Measurements from ENCODE around the gene NTRK3. TPM values are rescaled to one million over a fixed set of nuclear protein-coding genes. Genes with fewer than 3 reads are reported as not detected.

NTRK3 gene
- total and polyA plus RNA-seq, 12 donors: 0.45 to 5.6 (median 2.3) TPM

DNA sequence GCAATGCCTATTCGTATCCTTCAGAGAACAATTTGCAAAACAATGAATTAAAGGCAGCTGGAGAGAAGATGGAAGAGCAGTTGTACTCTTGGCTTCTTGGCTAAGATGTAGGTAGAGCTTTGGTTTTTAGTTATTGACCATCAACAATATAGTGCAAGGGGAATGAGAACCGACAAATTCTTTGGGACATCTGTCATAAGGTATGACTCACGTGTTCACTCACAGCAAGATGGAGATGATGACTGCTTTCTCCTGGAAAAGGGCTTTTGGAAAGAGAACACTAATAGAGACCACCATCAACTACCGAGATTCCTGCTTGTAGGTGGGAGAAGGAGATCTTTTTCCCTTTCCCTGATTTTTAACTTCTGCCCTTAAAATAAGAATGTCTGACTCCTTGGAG lies 234.9 kb downstream of the NTRK3 start:
- Histone ChIP-seq H3K4me3 (no peak overlapping the region), H3K27me3 (peaks cover 0 to 8% (median 0%) of the 10 kb centered on the region in 7 donors), H3K9me3 (no peaks in the 10 kb centered on the region), H3K36me3 (no peaks in the 10 kb centered on the region), H3K4me1 (no peaks in the 10 kb centered on the region), H3K27ac (no peak overlapping the region)
- no peak for DNase-seq
- intact Hi-C loops (cut with DNase I): no loop called here
- TF ChIP-seq, protein P1, sequence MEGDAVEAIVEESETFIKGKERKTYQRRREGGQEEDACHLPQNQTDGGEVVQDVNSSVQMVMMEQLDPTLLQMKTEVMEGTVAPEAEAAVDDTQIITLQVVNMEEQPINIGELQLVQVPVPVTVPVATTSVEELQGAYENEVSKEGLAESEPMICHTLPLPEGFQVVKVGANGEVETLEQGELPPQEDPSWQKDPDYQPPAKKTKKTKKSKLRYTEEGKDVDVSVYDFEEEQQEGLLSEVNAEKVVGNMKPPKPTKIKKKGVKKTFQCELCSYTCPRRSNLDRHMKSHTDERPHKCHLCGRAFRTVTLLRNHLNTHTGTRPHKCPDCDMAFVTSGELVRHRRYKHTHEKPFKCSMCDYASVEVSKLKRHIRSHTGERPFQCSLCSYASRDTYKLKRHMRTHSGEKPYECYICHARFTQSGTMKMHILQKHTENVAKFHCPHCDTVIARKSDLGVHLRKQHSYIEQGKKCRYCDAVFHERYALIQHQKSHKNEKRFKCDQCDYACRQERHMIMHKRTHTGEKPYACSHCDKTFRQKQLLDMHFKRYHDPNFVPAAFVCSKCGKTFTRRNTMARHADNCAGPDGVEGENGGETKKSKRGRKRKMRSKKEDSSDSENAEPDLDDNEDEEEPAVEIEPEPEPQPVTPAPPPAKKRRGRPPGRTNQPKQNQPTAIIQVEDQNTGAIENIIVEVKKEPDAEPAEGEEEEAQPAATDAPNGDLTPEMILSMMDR (IDR thresholded peaks at IDR 0.05): no peak
- ATAC-seq: no peak
- 87 to 89% methylated on average over 4 of the region's 4 CpGs for whole genome bisulfite sequencing, 2 donors

DNA sequence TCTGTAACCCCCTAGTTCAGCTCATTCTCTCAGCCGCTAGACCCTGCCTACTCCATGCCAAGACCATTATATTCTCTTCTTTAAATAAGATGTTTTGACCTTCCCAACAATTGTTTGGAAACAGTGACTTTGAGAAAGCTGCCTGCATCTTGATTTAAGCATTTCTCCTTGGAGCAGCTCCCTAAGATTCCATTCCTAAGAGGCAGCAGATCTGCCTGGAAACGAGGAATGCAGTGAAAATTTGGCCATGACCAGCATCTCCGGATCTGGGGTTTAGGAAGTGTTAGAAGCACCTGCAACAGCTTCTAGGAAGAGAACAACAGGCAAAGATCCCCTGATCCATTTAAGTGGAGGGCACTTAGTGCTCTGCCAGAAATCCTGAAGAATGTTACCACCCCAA lies 235.7 kb downstream of the NTRK3 start:
- intact Hi-C loops (cut with DNase I): no loop called here
- peaks cover 0 to 8% (median 0%) of the 10 kb centered on the region in 7 donors for H3K27me3 ChIP-seq
- DNase-seq: no peak
- H3K9me3 ChIP-seq: no peaks in the 10 kb centered on the region
- ATAC-seq: no peak
- TF ChIP-seq, protein P1 (IDR thresholded peaks at IDR 0.05): no peak
- no peaks in the 10 kb centered on the region for H3K4me1 ChIP-seq
- 78 to 80% methylated on average over 3 of the region's 3 CpGs for WGBS, 2 donors
- H3K36me3 ChIP-seq: no peaks in the 10 kb centered on the region
- H3K4me3 ChIP-seq: no peak overlapping the region
- H3K27ac ChIP-seq: no peak overlapping the region

DNA sequence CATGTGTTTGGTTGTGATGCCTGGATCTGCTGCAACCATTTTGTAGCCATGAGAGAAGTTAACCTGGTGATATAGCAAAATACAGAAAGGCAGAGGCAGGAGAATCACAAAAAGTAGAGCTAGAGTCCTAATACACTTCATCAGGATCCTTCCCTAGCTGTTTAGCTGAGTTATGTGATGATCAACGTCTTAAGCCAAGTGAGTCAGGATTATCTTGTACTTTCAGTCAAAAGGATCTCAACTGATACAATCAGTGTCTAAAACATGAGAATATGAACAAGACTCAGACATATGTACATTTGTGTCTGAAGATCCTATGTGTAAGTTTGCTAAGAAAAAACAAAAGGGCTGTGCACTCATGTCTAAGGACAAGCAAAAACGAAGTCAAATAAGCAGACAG lies 236.9 kb downstream of the NTRK3 start:
- no peaks in the 10 kb centered on the region for H3K9me3 ChIP-seq
- intact Hi-C loops (cut with DNase I): loop anchor here in 3 of 10 donors (5.0 to 10.0 kb wide), 3 partner anchors 145 to 1102 kb away; no protein-coding TSS in a partner anchor
- peaks cover 0 to under 1% (median 0%) of the 10 kb centered on the region in 9 donors for H3K4me1 ChIP-seq
- no peak for DNase-seq
- H3K4me3 ChIP-seq: no peak overlapping the region
- ATAC-seq: no peak
- TF ChIP-seq, protein P1 (IDR thresholded peaks at IDR 0.05): no peak
- 72% methylated on average over 2 of the region's 2 CpGs for WGBS, 2 donors
- H3K27ac ChIP-seq: no peak overlapping the region
- H3K27me3 ChIP-seq: peaks cover 0 to 8% (median 0%) of the 10 kb centered on the region in 7 donors
- no peaks in the 10 kb centered on the region for H3K36me3 ChIP-seq

DNA sequence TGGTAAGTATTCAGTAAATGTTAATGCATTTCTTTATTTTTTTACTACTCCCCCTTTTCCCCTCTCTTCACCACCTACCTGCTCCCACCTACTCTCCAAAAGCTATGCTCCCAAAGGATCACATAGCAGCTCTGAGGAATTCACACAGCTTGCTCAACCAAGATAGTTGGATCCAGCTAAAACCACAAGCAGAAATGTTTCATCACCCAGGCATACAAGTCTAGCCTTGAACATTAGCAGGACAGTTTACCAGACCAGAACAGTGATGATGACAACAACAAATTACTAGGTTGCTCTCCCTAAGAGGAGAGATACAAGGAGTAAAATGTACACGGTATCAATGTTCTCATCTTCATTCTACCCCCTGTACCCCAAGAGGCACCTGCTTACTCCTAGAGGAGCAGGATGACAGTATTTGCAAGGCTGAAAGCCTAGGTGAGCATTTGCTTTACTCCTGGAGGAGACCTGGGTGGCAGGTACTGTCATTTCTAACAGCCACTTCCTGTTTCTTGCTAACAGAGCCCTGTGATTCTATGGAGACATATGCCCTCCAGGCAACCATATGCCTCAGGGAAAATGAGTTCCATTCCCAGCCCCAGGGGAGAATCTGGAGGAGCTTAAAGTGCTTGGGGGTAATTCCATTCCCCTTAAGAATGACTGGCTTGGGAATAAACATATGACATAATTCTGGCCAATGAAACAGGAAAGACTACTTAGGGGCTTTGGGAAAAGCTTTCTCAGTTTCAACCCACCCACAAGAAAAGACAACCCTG lies 237.5 kb downstream of the NTRK3 start:
- Histone ChIP-seq H3K9me3 (no peaks in the 10 kb centered on the region), H3K4me3 (no peak overlapping the region), H3K4me1 (peaks cover 0 to 3% (median 0%) of the 10 kb centered on the region in 9 donors), H3K27ac (no peak overlapping the region), H3K27me3 (peaks cover 0 to 8% (median 0%) of the 10 kb centered on the region in 7 donors), H3K36me3 (no peaks in the 10 kb centered on the region)
- WGBS, 2 donors: 86% methylated on average over 1 of the region's 1 CpG
- TF ChIP-seq, protein P1 (IDR thresholded peaks at IDR 0.05): no peak
- DNase-seq (no peak), ATAC-seq (no peak)
- intact Hi-C loops (cut with DNase I): loop anchor here in 3 of 10 donors (5.0 to 10.0 kb wide), 3 partner anchors 144 to 1102 kb away; no protein-coding TSS in a partner anchor
